Esophagus squamous epithelium (tissue), 5 donors: ENCODE data around the gene FGF23. TPM values are rescaled to one million over a fixed set of nuclear protein-coding genes. Genes with fewer than 3 reads are reported as not detected.

Experiments
- DNase-seq: peaks from one replicate; lab custom pipeline; 2025; lab: John Stamatoyannopoulos, UW
- H3K27ac ChIP-seq, 4 donors: fragments of 200-600 bp; sonication (generic); one replicate each; pipeline ENCODE4 v1.5.1; 2016 to 2019; ENCODE audit warnings: mild to moderate bottlenecking in 1 of 4
- H3K27me3 ChIP-seq, 4 donors: fragments of 200-600 bp; sonication (generic); 1 replicate in 3 of 4; 2 replicates in 1 of 4; pipeline versions ENCODE4 v1.5.1 to v1.6.0; 2017 to 2021; ENCODE audit warnings: antibody characterized with exemption in 1 of 4
- H3K36me3 ChIP-seq, 3 donors: fragments of 200-600 bp; sonication (generic); one replicate each; pipeline ENCODE4 v1.5.1; 2016 to 2019
- H3K4me1 ChIP-seq, 3 donors: fragments of 200-600 bp; sonication (generic); one replicate each; pipeline ENCODE4 v1.5.1; 2017 to 2019
- H3K4me3 ChIP-seq, 4 donors: fragments of 200-600 bp; sonication (generic); 1 replicate in 3 of 4; 2 replicates in 1 of 4; pipeline ENCODE4 v1.5.1; 2016 to 2019; ENCODE audit warnings: mild to moderate bottlenecking in 2 of 4, moderate library complexity in 1 of 4
- H3K9me3 ChIP-seq, 3 donors: fragments of 200-600 bp; sonication (generic); one replicate each; pipeline ENCODE4 v1.5.1; 2016 to 2019
- POLR2A ChIP-seq, 4 donors: fragments of 450-650 bp; IDR thresholded peaks; one replicate each; pipeline ENCODE4 v1.6.1; 2017; ENCODE audit warnings: antibody characterized with exemption in 4 of 4, mild to moderate bottlenecking in 4 of 4, moderate library complexity in 3 of 4
- WGBS, 2 donors: methylation state at CpG; one replicate each; pipeline ENCODE4 v1.1.5; 2018; 5-methylcytosine and 5-hydroxymethylcytosine counted together
- intact Hi-C: fragments of 100-400 bp; cut with DNase I; formaldehyde crosslinking; loops from one replicate; pipeline ENCODE4 v1.15.0; 2022
- total RNA-seq, 4 donors: library from RNA; depleted of rRNA; stranded (reverse); fragments of >200 nt; gene quantifications; one replicate each; pipeline ENCODE4 v1.1.0, GENCODE V29; 2016
- TF ChIP-seq, protein P1 (sequence below), 6 experiments: fragments of 450-650 bp in 4 of 6; fragments of 200-600 bp in 2 of 6; sonication (generic) in 2 of 6; IDR thresholded peaks; one replicate each; pipeline ENCODE4 v1.5.1; 2016 to 2019; ENCODE audit warnings: antibody characterized with exemption in 6 of 6, mild to moderate bottlenecking in 4 of 6, moderate library complexity in 4 of 6
- donor health status: DM: yes; HTN: yes; CAD: no.

The FGF23 gene
- total RNA-seq, 4 donors from 2014 or later: not detected

DNA sequence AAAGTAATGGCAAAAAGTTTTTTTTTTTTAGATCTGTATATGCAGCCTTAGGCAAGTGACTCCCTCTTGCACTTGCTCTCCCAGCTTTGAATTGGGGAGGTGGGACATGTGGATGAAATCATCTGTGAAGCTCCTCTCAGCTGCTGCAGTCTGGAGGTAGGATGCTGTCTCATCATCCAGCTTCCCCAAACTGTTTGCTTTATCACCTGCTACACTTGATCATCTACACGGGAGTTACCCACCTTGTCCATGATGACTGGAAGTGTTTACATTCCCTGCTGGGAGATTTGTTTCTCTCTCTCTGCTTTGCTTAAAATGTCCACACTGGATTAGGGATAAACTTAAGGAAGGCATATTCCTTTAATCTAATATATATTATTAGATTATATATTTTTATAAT lies 8.5 kb upstream of the FGF23 start:
- no peaks in the 10 kb centered on the region for H3K4me1 ChIP-seq
- H3K36me3 ChIP-seq: no peaks in the 10 kb centered on the region
- no peak for TF ChIP-seq POLR2A (IDR thresholded peaks at IDR 0.05)
- TF ChIP-seq, protein P1, sequence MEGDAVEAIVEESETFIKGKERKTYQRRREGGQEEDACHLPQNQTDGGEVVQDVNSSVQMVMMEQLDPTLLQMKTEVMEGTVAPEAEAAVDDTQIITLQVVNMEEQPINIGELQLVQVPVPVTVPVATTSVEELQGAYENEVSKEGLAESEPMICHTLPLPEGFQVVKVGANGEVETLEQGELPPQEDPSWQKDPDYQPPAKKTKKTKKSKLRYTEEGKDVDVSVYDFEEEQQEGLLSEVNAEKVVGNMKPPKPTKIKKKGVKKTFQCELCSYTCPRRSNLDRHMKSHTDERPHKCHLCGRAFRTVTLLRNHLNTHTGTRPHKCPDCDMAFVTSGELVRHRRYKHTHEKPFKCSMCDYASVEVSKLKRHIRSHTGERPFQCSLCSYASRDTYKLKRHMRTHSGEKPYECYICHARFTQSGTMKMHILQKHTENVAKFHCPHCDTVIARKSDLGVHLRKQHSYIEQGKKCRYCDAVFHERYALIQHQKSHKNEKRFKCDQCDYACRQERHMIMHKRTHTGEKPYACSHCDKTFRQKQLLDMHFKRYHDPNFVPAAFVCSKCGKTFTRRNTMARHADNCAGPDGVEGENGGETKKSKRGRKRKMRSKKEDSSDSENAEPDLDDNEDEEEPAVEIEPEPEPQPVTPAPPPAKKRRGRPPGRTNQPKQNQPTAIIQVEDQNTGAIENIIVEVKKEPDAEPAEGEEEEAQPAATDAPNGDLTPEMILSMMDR (IDR thresholded peaks at IDR 0.05): no peak
- no peak overlapping the region for H3K4me3 ChIP-seq
- DNase-seq: no peak
- intact Hi-C loops: no loop called here
- no peaks in the 10 kb centered on the region for H3K9me3 ChIP-seq
- WGBS, 2 donors: 35 to 43% methylated on average over 1 of the region's 1 CpG
- H3K27ac ChIP-seq: no peak overlapping the region
- peaks cover 0 to 15% (median 0%) of the 10 kb centered on the region in 4 donors for H3K27me3 ChIP-seq

DNA sequence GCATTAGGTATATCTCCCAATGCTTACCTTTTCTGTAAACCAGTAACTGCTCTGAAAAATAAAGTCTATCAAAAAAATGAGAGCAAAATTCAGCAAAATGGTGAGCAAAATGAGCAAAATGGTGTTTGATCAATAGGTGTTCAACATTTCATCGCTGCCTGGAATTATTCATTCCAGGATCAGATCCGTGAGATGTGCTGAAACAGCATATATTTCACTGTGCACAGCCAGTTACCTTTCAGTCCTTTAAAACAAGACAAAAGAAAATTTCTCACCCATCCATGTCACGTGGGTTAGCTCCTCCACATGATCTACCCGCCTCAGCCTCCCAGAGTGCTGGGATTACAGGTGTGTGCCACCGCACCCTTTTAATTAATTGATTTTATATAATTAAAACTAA lies 8.1 kb upstream of the FGF23 start:
- no peak overlapping the region for H3K27ac ChIP-seq
- peaks cover 0 to 15% (median 0%) of the 10 kb centered on the region in 4 donors for H3K27me3 ChIP-seq
- no peaks in the 10 kb centered on the region for H3K9me3 ChIP-seq
- H3K36me3 ChIP-seq: no peaks in the 10 kb centered on the region
- 77% methylated on average over 5 of the region's 5 CpGs for WGBS, 2 donors
- no peak for DNase-seq
- TF ChIP-seq, protein P1 (IDR thresholded peaks at IDR 0.05): no peak
- no peak for TF ChIP-seq POLR2A (IDR thresholded peaks at IDR 0.05)
- H3K4me3 ChIP-seq: no peak overlapping the region
- intact Hi-C loops: no loop called here
- no peaks in the 10 kb centered on the region for H3K4me1 ChIP-seq

DNA sequence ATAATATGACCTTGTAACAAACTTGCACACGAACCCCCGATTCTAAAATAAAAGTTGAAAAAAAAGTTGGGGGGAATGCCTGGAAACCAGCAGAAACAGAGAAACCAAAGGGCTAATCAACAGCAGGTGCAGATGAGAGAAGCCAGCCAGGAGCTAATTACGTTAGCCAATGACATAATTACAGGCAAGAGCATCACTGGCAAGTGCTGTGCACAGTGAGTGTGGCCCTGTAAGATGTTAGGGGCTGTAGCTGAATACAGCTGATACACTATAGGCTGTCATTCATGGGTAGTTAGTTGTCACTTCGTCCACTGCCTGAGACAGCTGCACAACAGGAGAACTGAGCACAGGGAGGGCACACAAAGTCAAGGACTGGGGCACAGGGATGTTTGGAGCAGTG lies 7.3 kb upstream of the FGF23 start:
- intact Hi-C loops: no loop called here
- H3K4me3 ChIP-seq: no peak overlapping the region
- no peaks in the 10 kb centered on the region for H3K4me1 ChIP-seq
- 66 to 73% methylated on average over 4 of the region's 4 CpGs for WGBS, 2 donors
- no peak overlapping the region for H3K27ac ChIP-seq
- no peak for DNase-seq
- H3K27me3 ChIP-seq: peaks cover 0 to 15% (median 0%) of the 10 kb centered on the region in 4 donors
- no peaks in the 10 kb centered on the region for H3K9me3 ChIP-seq
- no peak for TF ChIP-seq POLR2A (IDR thresholded peaks at IDR 0.05)
- TF ChIP-seq, protein P1 (IDR thresholded peaks at IDR 0.05): no peak
- H3K36me3 ChIP-seq: no peaks in the 10 kb centered on the region

DNA sequence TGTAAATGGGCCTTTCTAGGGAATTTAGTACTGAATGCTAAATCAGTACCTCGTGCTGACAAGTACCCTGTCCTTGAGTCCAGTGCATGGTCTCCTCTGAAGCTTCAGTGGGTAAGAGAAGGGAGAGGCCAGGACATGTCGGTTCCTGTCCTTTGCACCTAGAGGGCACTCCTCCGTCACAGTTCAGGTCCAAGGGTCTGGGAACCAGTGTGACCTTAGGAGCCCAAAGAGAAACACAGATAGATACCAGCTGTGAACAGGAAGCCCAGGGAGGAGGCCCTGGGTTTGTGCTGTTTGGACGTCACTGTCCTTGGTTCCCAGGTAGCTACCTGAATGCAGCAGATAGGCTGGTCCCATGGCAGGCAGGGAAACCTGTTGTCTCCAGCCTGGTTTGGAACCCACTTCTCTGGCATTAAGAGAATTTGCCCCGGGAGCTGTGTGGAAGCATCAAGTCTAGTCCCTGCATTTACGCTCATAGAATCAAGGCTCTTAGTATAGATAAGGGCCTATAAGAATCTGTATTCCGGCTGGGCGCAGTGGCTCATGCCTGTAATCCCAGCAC lies 3.9 kb upstream of the FGF23 start:
- WGBS, 2 donors: 54 to 68% methylated on average over 4 to 5 of the region's 8 CpGs
- TF ChIP-seq POLR2A (IDR thresholded peaks at IDR 0.05): no peak
- TF ChIP-seq, protein P1 (IDR thresholded peaks at IDR 0.05): no peak

DNA sequence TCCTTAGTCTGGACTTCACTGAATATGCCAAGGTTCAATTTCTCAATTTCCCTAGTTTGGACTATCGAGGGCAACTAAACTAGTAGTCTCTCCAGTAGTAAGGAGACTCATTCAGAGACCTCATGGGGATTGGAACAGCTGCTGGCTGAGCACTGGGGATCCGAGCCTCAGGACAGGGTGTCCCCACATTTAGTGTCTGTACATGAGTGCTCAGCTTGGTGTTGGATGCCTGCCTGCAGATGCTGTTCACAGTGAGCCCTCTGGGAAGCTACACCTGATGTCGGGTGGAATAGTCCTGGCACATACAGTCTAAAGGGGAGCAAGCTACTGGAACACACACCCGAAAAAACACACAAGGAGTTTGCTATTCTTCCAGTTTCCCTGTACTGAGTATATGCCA lies 820 bp upstream of the FGF23 start:
- 66 to 67% methylated on average over 4 of the region's 4 CpGs for WGBS, 2 donors
- TF ChIP-seq, protein P1 (IDR thresholded peaks at IDR 0.05): no peak
- TF ChIP-seq POLR2A (IDR thresholded peaks at IDR 0.05): no peak

More for the DNA sequence above, 3.9 kb upstream of the FGF23 start:
- Histone ChIP-seq H3K27me3 (peaks cover 0 to 36% (median 0%) of the 10 kb centered on the region in 4 donors), H3K36me3 (no peaks in the 10 kb centered on the region), H3K4me1 (no peaks in the 10 kb centered on the region), H3K4me3 (no peak overlapping the region), H3K27ac (no peak overlapping the region), H3K9me3 (no peaks in the 10 kb centered on the region)
- intact Hi-C loops: no loop called here
- no peak for DNase-seq

More for the DNA sequence above, 820 bp upstream of the FGF23 start:
- no peaks in the 10 kb centered on the region for H3K9me3 ChIP-seq
- H3K4me3 ChIP-seq: no peak overlapping the region
- no peak for DNase-seq
- intact Hi-C loops: no loop called here
- peaks cover 0 to 37% (median 0%) of the 10 kb centered on the region in 4 donors for H3K27me3 ChIP-seq
- no peaks in the 10 kb centered on the region for H3K36me3 ChIP-seq
- no peaks in the 10 kb centered on the region for H3K4me1 ChIP-seq
- H3K27ac ChIP-seq: no peak overlapping the region
